GM18867 (cell line): Measurements from ENCODE around the gene GHR.

Experiments used
- ATAC-seq: cut with Tn5 transposase; IDR thresholded peaks from one replicate; pipeline ENCODE4 v1.9.1; 2021; ENCODE audit warnings: mild to moderate bottlenecking, moderate library complexity; ENCODE audit not compliant: unreplicated experiment

Gene GHR

DNA sequence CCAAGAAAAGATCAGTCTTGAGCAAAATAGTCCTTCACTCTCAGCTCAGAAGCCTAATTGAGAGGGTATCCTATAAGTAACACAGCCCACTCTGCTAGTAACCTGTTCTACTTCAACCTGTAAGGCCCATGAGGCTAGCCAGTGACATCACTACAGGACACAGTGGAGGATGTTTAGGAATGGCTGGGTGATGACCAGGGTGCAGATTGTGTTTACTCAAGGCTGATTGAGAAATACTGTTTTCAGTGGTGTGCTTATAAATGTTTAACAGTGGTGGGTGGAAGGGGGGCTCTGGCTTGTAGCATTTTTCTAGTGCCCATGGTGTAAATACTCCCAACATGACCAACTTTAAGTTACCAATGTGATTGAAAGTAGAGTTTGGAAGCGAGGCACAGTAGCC lies 173.6 kb downstream of the GHR start:
- ATAC-seq: no peak

DNA sequence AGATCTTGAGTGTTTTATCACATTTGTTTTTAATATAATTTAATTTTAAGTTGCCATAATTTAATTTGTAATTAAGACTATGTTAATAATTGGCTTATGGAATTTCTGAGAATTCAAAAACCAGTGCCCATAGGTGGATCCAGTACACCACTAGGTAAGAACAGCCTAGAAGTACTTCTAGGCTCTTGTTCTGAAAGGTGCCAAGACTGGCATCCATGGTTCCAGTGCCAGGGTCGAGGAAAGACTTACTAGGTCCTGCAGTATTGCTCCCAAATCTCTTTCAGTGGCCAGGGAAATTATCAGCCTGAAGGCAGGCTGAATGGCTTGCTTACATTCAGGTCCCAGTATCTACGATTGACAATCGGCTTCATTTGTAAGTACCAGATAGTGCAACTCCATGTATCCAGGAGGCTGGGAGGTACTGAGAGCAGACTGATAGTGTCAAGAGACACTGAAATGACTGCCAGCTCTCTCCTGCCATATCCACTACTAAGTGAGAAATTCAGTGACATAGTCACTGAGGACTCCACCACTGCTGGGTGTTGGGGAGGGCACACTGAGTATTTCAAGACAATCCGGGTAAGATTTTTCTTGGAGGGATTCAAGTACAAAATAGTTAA lies 174.2 kb downstream of the GHR start:
- no peak for ATAC-seq

DNA sequence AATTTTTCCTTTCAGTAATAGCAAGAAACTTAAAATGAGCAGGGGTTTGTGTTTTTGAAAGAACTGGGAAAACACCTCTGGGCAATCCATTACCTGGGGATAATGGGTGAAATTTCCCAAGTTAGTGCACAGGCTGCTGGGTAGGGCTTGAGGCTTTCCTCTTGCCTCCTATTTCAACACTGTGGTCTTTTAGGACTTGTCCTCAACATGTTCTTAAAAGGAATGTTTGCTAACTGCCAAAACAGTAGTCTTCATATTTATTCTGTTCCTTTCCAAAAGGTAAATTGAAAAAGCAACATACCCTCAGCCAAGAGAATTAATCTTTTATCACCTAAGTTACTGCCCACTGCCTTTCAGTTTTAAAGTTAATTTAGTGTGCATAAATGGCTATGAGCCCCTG lies 175.1 kb downstream of the GHR start:
- ATAC-seq: no peak

DNA sequence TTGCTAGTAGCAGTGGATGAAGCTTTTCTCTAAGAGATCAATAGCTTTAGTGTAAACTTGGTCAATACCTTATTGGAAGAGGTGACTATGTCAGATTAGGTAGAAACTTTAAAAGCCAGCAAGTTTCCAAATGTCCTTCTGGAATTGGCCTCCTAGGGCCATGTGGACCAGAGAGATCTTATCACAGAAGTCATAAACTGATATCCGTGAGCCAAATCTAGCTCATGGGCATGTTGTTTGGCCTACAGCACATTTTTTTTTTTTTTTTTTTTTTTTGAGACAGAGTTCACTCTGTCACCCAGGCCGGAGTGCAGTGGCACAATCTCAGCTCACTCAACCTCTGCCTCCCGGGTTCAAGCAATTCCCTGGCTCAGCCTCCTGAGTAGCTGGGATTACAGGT lies 175.9 kb downstream of the GHR start:
- ATAC-seq: no peak

DNA sequence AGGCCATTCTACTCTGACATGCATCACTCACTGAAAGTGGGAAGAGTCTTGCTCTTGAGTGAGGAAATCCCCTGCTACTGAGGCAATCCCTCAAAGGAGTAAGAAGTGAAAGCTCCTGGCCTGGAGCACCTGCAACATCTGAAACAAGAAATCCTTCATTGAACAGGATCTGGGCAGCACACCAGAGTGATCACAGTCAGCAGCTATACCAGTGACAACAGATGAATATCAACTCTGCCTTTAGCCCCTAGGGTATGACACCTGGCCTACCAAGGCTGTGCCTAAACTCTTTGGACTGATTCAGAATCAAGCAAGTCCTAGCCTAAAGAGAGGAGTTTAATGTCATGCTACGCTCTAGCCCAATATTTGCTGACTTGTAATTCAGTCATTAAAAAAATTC lies 177.2 kb downstream of the GHR start:
- ATAC-seq: no peak

DNA sequence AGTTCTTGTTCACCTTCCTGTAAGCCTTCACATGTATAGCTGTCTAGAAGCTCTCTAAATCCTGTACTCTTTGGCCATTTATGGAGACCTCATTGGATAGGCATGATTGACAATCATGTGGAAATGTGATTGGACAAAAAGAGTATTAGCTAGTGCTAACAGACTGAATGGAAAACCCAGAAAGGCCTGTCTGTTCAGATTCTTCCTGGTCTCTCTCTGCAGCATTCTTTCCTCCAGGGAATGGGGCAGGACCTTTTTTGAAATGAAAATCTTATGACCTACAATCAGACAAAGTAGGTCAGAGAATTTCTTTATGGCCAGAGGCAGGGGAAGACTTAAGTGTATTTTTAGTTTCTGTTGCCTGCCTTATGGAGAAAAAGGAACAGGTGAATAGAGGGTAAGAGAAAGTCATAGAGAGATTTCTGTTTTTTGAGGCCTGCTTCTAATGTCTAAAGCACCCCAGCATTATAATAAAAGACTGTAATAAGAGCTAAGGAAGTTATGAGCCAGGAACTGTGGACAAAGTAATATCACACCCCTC lies 181.0 kb downstream of the GHR start:
- no peak for ATAC-seq

DNA sequence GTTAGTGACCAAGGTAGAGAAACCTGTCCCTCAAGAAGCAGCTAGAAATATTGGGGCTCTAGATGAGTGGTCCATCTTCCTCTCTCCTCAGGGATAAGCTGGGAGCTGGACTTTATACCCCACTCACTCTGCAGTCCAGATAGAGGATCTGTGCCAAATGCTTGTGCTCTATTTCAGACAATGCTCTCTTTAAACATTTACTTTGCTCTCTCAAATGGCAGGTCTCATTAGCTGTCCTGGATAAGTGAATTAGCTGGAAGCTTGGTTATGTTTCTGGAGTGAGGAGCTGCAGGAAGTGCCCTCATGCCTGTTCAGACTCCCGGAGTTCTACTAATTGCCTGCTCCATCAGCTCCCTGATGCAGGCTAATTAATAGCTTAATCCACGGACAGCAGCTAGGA lies 182.3 kb downstream of the GHR start:
- no peak for ATAC-seq

DNA sequence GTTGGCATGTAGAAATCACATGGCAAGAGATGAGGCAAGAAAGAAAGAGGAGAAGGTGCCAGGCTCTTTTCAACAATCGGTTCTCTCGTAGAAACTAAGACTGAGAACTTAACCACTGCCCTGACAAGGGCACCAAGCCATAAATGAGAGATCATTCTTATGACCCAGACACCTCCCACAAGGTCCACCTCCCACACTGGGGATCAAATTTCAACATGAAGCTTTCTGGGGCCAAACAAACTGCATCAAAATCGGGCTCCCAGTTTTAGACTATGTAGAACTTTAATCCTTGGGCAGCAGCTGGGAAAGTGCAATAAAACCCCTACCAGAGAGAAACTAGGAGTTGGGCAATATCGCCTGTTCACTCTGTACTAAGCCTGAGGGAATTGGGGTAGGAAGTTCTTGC lies 183.2 kb downstream of the GHR start:
- no peak for ATAC-seq

DNA sequence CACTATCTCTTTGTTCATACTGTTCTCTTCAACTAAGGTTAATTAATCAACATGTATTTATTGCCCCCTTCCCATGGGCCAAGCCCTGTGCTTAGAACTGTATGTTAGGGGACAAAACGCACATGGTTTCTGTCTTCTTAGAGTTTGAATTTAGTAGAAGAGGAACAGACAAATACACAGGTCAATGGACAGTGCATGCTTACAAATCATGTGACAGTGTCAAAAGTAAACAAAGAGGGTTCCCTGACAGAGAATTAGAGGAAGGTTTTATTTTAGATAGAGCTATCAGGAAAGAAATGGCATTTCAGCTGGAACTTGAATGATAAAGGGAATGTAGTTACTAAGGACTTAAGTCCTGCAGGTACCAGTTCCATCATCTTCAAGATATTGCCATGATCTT lies 188.2 kb downstream of the GHR start:
- no peak for ATAC-seq

DNA sequence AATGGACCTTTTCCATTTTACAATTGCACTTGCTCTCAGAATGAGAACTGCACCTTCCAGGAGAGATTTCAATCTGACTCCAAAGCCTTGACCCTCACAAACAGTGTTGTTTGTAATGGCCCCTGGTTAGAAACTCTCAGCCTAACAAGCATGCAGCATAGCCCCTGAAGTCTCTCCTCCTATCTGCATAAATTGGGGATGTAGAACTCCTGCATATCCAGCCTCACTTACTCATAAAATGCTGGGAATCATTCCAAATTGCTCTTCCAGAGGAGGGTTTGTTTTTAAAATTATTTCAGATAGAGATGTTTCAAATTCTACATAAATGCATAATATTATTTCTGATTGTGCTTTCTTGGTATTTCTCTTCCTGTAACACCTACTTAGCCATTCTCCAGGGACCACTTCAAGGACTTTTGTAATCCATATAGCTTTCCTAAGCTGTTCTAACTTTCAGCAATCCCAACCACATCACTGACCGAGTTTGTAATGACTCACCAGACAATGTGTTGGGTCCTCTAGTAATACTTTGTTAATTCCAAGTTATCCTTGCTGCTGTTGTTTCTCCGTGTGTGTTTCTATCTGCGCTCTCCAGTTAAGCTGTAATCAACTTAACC lies 189.6 kb downstream of the GHR start:
- ATAC-seq: no peak

DNA sequence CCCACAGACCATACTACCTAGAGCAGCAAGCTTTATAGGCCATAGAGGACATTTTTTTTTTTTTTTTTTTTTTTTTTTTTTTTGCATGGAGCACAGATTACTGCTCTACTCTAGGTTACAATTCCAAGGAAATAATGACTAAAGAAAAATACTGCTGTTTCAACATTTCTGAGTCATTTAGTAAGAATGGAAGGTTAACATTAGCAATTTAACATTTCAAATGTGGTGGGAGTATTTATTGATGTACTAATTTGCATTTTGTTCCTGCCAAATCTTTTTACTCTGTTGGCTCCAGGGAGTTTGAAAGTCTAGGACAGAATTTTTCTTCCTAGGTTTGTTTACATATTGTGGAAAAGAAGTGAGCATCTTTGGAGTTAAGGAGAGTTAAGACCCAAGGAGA lies 191.3 kb downstream of the GHR start:
- no peak for ATAC-seq

DNA sequence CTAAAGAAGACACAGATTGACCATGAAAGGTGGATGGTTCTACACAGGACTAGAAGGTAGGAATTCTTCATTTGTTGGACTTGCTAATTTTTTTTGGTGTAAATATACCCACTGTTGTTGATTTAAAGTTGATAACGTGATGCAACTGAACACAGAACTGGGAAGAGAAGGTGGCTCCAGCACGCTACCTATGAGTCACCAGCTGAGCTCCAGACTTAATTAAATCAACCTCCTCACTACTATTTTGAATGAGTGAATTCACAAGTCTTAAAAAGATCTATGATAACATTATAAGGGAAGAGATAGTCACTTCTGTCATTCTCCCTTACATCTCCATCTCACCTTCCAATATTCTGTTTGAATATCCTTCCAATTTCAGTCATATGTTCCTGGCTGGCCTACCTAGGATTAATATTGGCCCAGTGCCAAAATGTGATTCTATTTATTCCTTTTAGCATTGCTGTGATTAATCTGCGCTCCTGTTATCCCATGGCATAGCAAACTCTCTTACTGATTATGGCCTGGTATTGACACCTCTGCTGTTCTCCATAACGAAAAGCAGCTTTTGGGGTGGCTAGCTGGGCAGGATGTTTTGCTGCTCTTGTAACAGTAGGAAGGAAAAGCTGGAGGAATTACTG lies 197.5 kb downstream of the GHR start:
- ATAC-seq: no peak

DNA sequence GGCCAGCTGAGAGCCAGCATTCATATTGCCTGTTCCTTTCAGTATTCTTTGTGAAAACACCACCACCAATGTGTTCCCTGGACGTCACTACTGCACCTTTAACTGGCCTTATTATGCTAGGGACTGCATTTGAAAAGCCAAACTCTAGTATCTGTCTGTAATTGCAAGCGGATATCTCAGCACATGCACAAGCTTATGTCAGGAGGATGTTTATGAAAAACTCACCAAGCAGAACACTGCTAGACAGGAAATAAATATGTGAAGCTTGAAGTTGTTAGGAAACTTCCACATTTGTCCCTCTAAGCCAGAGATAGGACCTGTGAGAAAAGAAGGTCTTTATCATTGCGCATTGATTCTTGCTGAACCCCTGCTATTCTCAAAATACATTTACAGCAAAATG lies 198.0 kb downstream of the GHR start:
- no peak for ATAC-seq

DNA sequence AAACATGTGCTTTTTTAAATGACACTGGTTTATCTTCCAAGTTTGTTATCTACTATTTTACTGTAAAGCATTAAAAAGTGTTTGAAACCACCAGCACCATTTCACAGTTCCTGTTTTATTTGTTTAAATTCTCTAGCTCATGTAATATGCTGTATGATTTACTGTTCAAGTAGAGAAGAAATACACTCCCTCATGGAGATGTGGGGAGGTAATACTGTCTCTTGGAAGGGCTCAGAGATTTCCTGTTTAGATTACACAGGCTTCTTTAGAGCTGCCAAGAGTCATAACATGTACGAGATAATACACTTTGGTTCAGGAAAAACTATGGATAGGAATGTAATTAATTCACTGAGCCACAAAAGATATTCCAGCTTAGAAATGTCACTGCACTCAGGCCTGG lies 198.4 kb downstream of the GHR start:
- ATAC-seq: no peak

DNA sequence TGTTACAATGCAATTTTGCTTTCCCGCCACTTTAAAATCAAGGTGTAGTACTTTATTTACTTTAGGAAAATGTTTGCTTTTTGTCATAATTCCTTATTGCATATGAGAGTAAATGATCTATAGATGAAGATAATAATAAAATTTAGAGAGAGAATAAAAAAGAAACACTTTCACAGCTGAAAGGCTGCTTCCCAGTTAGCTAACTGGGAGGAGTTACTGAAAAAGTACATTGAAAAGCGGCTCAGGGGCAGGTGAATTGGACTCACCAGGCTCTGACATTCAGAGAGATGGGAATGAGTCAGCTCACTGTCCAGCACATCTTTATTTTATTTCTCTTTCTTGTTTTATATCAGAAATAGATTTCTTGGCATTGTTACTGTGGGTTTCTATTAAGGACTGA lies 201.7 kb downstream of the GHR start:
- no peak for ATAC-seq

DNA sequence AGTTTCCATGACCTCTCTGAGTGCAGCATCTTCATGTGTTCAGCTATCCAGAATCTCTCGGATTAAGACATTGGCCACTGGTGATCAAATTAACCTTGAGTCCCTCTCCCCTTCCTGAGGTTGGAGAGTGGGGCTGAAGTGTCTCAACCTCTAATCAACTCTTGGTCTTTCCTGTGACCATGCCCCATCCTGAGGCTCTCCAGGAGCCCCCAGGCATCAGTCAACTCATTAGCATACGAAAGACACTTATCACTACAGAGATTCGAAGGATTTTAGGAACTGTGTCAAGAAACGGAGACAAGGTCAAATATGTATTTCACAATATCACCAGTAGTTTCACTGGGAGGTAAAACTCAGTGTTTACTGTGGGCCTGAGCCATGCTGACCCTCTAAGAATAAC lies 203.2 kb downstream of the GHR start:
- ATAC-seq: no peak

DNA sequence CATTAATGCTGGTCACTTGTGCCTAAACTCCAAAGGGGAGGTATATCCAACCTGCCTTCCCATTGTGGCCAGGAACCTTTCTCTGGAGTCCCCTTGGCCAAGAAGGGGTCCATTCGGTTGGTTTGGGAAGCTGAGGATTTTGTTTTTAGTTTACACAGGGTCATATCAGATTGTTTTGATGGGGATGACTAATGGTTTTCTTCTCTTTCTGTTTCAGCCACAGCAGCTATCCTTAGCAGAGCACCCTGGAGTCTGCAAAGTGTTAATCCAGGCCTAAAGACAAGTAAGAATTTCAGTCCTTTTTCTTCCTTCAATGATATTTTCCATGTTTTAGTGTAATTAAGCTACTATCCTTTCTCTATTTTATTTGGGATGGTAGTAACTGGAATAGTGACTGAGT lies 205.6 kb downstream of the GHR start:
- ATAC-seq: no peak

DNA sequence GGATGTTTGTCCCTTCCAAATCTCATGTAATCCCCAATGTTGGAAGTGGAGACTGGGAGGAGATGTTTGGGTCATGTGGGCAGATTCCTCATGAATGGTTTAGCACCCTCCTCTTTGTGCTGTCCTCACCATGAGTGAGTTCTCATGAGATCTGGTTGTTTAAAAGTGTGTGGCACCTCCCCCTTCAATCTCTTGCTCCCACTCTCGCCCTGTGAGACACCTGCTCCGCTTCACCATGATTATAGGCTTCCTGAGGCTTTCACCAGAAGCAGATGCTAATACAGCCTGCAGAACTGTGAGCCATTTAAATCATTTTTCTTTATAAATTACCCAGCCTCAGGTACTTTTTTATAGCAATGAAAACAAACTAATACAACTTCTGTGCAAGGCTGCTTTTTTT lies 206.0 kb downstream of the GHR start:
- ATAC-seq: no peak

DNA sequence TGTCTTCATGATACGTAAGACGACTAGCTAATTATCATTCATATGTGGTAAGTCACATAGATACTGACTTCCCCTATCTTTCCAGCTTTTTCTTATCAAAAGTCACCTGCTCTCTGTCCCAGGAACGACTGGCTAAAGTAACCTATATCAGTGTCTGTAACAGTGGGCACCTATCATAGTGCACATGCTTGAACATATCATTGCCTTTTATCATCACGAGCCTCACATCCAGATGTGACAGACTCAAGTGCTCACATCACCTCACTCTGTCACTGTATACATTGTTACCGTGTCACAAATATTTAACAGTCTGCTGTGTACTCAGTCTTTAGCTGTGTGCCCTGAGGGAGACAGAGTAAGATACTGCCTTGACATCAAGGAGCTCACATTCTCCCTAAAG lies 208.0 kb downstream of the GHR start:
- ATAC-seq: no peak

DNA sequence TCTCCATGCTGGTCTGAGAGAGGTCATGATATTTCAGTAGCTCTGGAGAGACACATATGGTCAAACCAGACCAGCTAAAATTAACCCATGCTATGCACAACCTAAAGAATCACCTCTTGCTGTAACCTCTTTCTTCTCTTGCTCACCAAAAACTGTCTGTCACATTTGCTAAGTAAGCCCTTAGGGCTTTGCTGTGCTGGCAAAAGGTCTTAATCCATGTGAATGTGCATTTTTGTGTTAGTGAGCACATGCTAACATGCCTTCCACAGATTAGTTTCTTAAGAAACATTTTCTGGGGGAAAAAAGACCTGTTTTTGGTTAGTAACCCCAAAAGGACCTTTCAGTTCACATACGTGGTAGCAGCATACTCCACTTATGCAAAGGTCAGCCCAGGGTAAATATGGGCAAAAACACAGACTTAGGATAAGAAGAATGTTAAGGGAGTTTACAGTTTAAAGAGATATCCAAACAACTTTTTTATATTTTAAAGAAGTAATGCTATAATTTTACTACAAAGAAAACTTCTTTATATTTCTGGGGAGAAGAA lies 209.2 kb downstream of the GHR start:
- ATAC-seq: no peak

DNA sequence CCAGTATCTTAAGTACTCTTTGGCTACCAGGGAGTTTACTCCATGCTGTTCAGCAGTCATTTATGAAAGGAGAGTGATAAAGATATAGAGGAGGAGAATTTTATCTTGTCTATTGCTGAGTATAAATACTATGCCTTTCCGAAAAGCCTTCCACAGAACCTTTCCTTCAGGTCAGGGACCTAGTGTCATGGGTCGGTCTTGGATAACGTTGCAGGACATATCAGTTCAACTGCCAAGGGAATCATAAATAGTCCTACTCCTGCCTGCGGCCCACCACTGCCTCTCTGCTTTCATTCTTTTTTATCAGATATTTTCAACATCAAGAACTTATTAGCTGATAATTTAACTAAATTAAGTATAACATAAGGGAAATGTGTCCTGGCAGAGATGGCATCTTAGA lies 211.3 kb downstream of the GHR start:
- no peak for ATAC-seq

DNA sequence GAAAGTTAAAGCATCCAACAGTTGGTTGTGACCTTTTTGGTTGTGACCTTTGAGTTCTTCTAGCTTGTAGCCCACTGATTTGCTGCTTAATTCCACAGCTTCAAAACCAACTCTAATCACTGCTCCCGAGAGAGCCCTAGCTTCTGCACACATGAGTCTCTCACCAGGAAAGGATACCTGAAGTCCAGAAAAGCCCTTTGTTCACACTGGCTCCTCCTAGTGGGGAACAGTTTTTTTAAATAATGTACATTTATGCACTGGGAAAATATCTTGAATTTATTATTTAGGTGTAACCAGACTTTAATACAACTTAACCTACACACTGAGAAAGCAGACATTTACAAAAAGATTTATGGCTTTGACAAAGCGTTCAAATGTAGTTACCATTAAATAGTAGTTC lies 213.2 kb downstream of the GHR start:
- ATAC-seq: no peak
